Neural cell (in vitro differentiated cells): Measurements from ENCODE around the gene LRMDA. TPM values are rescaled to one million over a fixed set of nuclear protein-coding genes. Genes with fewer than 3 reads are reported as not detected.

Source experiments
- H2AFZ ChIP-seq: fragments of 200-600, 300-800 bp; sonication (generic), shearing (Covaris generic); 2 replicates; pipeline ENCODE4 v1.6.0; 2014; ENCODE audit warnings: low read depth, mild to moderate bottlenecking, antibody characterized with exemption, low read length, moderate library complexity
- H3F3A ChIP-seq: fragments of 200-600 bp; shearing (Covaris generic); 2 replicates; pipeline ENCODE4 v1.6.1; 2016; ENCODE audit warnings: mild to moderate bottlenecking, moderate library complexity, mixed read lengths, antibody characterized with exemption, low read length; ENCODE audit not compliant: insufficient read depth, poor library complexity, severe bottlenecking
- H3K27ac ChIP-seq: fragments of 200-600, 300-800 bp; sonication (generic), shearing (Covaris generic); 2 replicates; pipeline ENCODE4 v1.5.1; 2014; ENCODE audit warnings: mild to moderate bottlenecking, low read length, moderate library complexity
- H3K27me3 ChIP-seq: fragments of 300-800, 200-600 bp; sonication (generic), shearing (Covaris generic); 2 replicates; pipeline ENCODE4 v1.6.0; 2014; ENCODE audit warnings: mild to moderate bottlenecking, low read depth, low read length, moderate library complexity; ENCODE audit not compliant: insufficient read depth
- H3K36me3 ChIP-seq: fragments of 300-800, 200-600 bp; sonication (generic), shearing (Covaris generic); 2 replicates; pipeline ENCODE4 v1.5.1; 2014; ENCODE audit warnings: mild to moderate bottlenecking, antibody characterized with exemption, low read length, moderate library complexity; ENCODE audit not compliant: insufficient read depth
- H3K4me2 ChIP-seq: fragments of 300-800, 200-600 bp; sonication (generic), shearing (Covaris generic); 2 replicates; pipeline ENCODE4 v1.6.0; 2014; ENCODE audit warnings: mild to moderate bottlenecking, low read length
- H3K4me3 ChIP-seq: fragments of 300-800, 200-600 bp; sonication (generic), shearing (Covaris generic); 2 replicates; pipeline ENCODE4 v1.5.1; 2014; ENCODE audit warnings: mild to moderate bottlenecking, low read length, moderate library complexity
- H3K79me2 ChIP-seq: fragments of 200-600 bp; shearing (Covaris generic); replicated peaks from 2 replicates; pipeline ENCODE4 v1.6.0; 2014; ENCODE audit warnings: mild to moderate bottlenecking, low read length, moderate library complexity; ENCODE audit not compliant: insufficient read depth
- H3K9ac ChIP-seq: fragments of 300-800, 200-600 bp; sonication (generic), shearing (Covaris generic); 2 replicates; pipeline ENCODE4 v1.6.1; 2016; ENCODE audit warnings: mild to moderate bottlenecking, low read length, mixed read lengths
- H3K9me2 ChIP-seq: fragments of 200-600 bp; shearing (Covaris generic); 2 replicates; pipeline ENCODE4 v1.6.1; 2016; ENCODE audit warnings: mild to moderate bottlenecking, low read length, mixed read lengths; ENCODE audit not compliant: insufficient read depth
- H3K9me3 ChIP-seq: fragments of 200-600, 300-800 bp; sonication (generic), shearing (Covaris generic); 2 replicates; pipeline ENCODE4 v1.6.1; 2016; ENCODE audit warnings: mild to moderate bottlenecking, mixed run types, low read length, moderate library complexity, mixed read lengths
- H4K20me1 ChIP-seq: fragments of 200-600 bp; shearing (Covaris generic); 2 replicates; pipeline ENCODE4 v1.6.1; 2016; ENCODE audit warnings: mild to moderate bottlenecking, mixed run types; ENCODE audit not compliant: insufficient read depth
- CTCF ChIP-seq: fragments of 450-650 bp; IDR thresholded peaks from 2 replicates; pipeline ENCODE4 v1.5.1; 2014; ENCODE audit warnings: antibody characterized with exemption, mild to moderate bottlenecking, moderate library complexity; ENCODE audit not compliant: poor library complexity, severe bottlenecking
- EP300 ChIP-seq: fragments of 450-650 bp; conservative IDR thresholded peaks from 2 replicates; pipeline ENCODE4 v1.6.1; 2014; ENCODE audit warnings: antibody characterized with exemption, mild to moderate bottlenecking, moderate library complexity; ENCODE audit not compliant: poor library complexity, severe bottlenecking
- EZH2 ChIP-seq: fragments of 200-600, 300-800 bp; shearing (Covaris generic), sonication (generic); IDR thresholded peaks from 2 replicates; pipeline ENCODE4 v1.6.1; 2014; ENCODE audit warnings: antibody characterized with exemption, low read length, borderline replicate concordance, mild to moderate bottlenecking; ENCODE audit not compliant: insufficient read depth, poor library complexity, severe bottlenecking
- MXI1 ChIP-seq: fragments of 450-650 bp; conservative IDR thresholded peaks from 2 replicates; pipeline ENCODE4 v1.6.1; 2014; ENCODE audit warnings: antibody characterized with exemption, mild to moderate bottlenecking; ENCODE audit not compliant: poor library complexity, severe bottlenecking
- POLR2AphosphoS5 ChIP-seq: IDR thresholded peaks from 2 replicates; pipeline ENCODE4 v1.6.1; 2012
- RAD21 ChIP-seq: fragments of 450-650 bp; conservative IDR thresholded peaks from 2 replicates; pipeline ENCODE4 v1.6.1; 2014; ENCODE audit warnings: antibody characterized with exemption, mild to moderate bottlenecking, moderate library complexity
- REST ChIP-seq: IDR thresholded peaks from 2 replicates; pipeline ENCODE4 v1.6.1; 2012; ENCODE audit warnings: borderline replicate concordance
- SMC3 ChIP-seq: fragments of 450-650 bp; conservative IDR thresholded peaks from 2 replicates; pipeline ENCODE4 v1.6.1; 2014; ENCODE audit warnings: antibody characterized with exemption, mild to moderate bottlenecking, moderate library complexity; ENCODE audit not compliant: poor library complexity
- TAF1 ChIP-seq: IDR thresholded peaks from 2 replicates; pipeline ENCODE4 v1.6.1; 2012; ENCODE audit warnings: low read depth
- polyA plus RNA-seq: library from polyadenylated mRNA; depleted of rRNA; stranded (reverse); fragments of >200 nt; gene quantifications from 2 replicates; pipeline ENCODE4 v1.2.3, GENCODE V29; 2014

The LRMDA gene
- polyA plus RNA-seq, 1 donor from 2014 or later = 5.6 TPM

GRCh38 chr10:76125900-76126299 is 694.5 kb downstream of the LRMDA start:
- Histone ChIP-seq H3K36me3 (no peaks in the 10 kb centered on the region), H3F3A (no peaks in the 10 kb centered on the region), H3K27ac (no peak overlapping the region), H2AFZ (no peak overlapping the region), H3K9me3 (no peaks in the 10 kb centered on the region), H3K79me2 (no peaks in the 10 kb centered on the region), H3K9ac (no peak overlapping the region), H4K20me1 (no peaks in the 10 kb centered on the region), H3K27me3 (no peaks in the 10 kb centered on the region), H3K9me2 (no peaks in the 10 kb centered on the region), H3K4me3 (no peak overlapping the region), H3K4me2 (no peak overlapping the region)
- TF ChIP-seq REST (no peak), EZH2 (no peak), CTCF (no peak), RAD21 (no peak), TAF1 (no peak), MXI1 (no peak), POLR2AphosphoS5 (no peak), EP300 (no peak), SMC3 (no peak)

- Histone ChIP-seq H3K27ac (no peak overlapping the region), H3K4me2 (no peak overlapping the region)
Observed at GRCh38 chr10:76126607-76127527, 695.4 kb downstream of the LRMDA start.

More at GRCh38 chr10:76126607-76127527, 695.4 kb downstream of the LRMDA start:
- no peak overlapping the region for H3K9ac ChIP-seq
- H2AFZ ChIP-seq = no peak overlapping the region
- H3K9me3 ChIP-seq = no peaks in the 10 kb centered on the region
- no peaks in the 10 kb centered on the region for H4K20me1 ChIP-seq
- no peaks in the 10 kb centered on the region for H3K36me3 ChIP-seq
- TF ChIP-seq POLR2AphosphoS5 (no peak), EP300 (no peak), MXI1 (no peak), RAD21 (no peak), REST (no peak), EZH2 (no peak), TAF1 (no peak), CTCF (no peak)
- no peaks in the 10 kb centered on the region for H3K27me3 ChIP-seq
- H3K9me2 ChIP-seq = no peaks in the 10 kb centered on the region
- H3K79me2 ChIP-seq = no peaks in the 10 kb centered on the region
- H3F3A ChIP-seq = no peaks in the 10 kb centered on the region
- no peak overlapping the region for H3K4me3 ChIP-seq
